Stromal cell of bone marrow (primary cell): ENCODE measurements around the gene PCBP4.

Experiments
- DNase-seq: peaks from one replicate; pipeline ENCODE4 v3.0.0-alpha.2; 2012; ENCODE audit warnings: low read depth

The PCBP4 gene

GRCh38 chr3:51971350-51971749 lies 4.1 kb upstream of the PCBP4 start:
- no peak for DNase-seq

DNA sequence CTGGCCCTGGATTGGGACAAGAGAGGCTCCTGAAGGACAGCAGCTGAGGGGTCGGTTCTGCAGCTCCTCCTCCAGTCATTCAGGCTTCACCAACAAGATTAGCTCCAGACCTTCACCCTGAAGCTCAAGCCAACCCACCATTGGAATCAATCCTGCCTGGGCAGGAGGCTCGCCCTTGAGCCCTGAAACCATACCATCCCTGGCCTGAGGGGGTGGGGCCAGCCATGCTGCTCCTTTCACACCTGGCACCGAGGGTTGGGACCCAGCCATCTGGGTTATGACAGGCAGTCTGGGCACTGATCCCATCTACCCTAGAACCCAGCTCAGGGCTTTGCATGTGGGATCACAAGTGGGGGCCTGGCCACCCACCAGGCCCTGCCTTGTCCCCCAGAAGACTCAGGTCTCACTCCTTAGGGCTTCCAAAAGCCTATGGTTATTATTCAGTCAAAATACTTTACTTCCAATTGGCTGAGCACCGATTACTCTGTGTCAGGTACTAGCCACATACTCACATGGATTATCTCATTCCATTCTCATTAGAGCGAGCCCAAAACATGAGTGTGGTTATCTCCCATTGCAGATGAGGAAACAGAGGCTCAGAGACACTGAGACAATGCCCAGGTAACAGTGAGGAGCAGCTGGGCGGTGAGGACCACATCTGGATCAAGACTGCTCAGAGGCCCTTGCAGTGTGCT lies 3.5 kb upstream of the PCBP4 start:
- DNase-seq: no peak

GRCh38 chr3:51969841-51970240 lies 2.6 kb upstream of the PCBP4 start:
- DNase-seq: no peak

DNA sequence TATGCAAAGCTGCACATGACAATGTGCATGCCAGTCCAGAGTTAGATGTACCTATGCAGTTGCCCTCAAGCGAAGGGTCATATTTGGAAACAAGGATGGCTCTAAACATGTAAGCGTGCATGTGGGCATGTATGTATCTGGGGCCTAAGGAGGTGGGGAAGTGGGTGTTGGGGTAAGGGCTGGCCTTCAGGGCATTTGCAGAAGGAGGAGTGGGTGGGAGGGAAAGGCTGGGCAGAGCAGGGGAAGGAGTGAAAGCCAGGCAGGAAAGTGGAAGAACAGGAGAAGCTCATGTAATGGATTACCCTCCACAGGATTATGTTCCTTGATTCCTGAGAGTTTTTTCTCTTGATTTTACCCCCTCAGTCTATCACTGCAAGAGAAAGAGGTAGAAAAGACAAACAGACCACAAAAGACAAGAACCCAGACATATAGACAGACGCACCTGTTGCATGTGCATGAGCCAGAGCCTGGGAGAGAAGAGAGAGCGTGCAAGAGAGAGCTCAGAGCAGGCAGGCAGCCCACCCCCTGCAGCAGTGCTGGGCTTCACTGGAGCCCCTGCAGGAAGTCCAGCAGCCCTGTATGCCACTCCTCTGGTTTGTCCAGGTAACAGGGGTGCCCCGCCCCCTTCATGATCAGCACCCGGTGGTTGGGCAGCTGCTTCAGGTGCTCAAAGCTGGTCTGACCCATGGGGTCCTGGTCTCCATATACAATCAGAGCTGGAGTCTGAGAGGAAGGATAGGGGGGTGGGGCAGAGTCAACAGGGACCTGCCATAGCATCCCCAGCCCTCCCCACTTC lies 1.8 kb upstream of the PCBP4 start:
- no peak for DNase-seq

GRCh38 chr3:51968170-51968775 lies 1.0 kb upstream of the PCBP4 start:
- DNase-seq: no peak

GRCh38 chr3:51966922-51967383 lies 301 bp downstream of the PCBP4 start:
- DNase-seq: no peak

- DNase-seq: no peak
Measured at GRCh38 chr3:51966486-51966885, 768 bp downstream of the PCBP4 start.

GRCh38 chr3:51966016-51966415 lies 1.2 kb downstream of the PCBP4 start:
- no peak for DNase-seq

DNA sequence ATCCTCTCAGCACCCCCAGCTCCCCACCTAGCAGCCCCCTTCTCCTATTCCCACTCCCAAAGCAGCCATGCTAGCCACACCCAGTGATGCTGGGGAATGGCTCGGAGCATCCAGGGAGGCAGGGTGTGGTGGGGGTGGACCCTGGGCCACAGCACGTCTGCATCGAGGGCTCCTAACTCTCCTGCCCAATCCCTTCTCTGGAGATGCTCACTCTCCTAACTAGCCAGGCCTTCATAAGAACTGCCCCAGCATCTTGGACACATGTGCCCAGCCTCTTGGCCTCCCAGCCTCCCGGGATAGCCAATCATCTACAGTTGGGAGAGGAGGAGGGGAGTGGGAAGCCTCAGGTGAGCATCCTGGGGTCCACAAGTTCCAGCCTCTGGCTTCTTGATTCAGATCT lies 2.7 kb downstream of the PCBP4 start:
- no peak for DNase-seq

GRCh38 chr3:51963951-51964451 lies 3.3 kb downstream of the PCBP4 start:
- no peak for DNase-seq

DNA sequence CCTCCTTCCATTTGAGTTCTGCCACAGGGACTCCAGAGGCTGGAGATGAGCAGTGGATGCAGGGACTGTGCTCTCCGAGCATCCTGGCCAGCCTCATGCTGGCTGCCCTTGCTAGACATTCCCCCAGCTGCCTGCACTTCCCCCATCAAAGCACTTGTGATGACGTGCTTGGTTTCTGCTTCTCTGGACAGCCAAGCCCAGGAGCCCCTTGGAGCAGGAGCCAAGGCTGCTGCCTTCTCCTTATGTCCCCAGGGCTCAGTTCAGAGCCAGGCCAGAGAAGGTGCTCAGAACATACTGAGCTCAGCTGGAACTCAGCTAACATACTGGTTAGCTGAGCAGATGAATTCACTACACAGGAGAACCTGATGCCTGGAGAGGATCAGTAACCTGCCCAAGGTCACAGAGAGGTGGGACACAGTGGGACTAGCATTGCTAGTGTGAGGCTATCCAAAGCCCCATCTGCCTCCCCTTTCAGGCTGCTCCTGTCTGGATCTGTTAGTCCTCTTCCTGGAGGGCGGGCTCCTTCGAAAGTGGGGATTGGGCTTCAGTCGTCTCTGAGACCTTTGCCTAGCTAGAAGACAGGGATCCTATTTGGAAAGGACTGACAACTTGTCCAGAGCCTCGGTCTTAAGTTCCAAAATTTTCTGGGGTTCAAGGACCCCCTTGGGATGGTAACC lies 4.3 kb downstream of the PCBP4 start:
- no peak for DNase-seq

- no peak for DNase-seq
Measured at GRCh38 chr3:51961602-51962569, 5.4 kb downstream of the PCBP4 start.

DNA sequence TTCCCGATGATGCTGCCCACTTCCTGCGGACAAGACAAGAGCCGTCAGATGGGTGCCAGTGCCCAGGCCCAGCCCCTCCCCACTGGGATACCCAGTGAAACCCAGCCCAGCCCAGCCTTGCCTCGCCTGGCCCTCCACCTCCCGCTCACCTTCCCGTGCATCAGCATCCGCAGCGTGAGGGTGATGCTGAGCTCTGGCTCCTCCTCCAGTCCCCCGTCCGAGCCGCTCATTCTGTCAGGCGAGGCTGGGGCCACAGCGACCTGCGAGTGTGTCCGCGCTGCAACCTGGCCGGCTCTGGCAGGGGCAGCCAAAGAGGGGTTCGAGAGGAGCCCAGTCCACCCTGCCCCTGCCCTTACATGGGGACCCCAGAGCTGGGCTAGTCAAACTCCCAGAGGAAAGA lies 6.2 kb downstream of the PCBP4 start:
- no peak for DNase-seq

DNA sequence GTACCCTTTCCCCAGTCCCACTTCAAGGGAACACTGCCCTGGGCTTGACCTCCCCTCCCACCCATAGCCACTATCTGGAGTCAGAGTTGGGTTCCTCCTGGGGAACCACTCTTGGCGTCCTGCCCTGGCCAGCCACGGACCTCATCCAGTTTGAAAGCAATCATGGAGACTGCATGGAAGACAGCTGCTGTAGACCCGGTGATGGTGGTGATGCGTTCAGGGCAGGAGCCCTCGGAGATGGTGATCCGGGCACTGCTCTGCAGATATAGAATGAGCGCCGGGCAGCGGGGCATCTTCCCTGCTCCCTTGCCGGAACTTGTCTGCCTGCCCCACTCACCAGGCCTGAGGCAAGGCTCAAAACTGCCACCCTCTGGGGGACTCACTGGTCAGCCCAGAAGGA lies 6.9 kb downstream of the PCBP4 start:
- no peak for DNase-seq

GRCh38 chr3:51959651-51960050 lies 7.6 kb downstream of the PCBP4 start:
- no peak for DNase-seq

GRCh38 chr3:51958603-51959521 lies 8.4 kb downstream of the PCBP4 start:
- no peak for DNase-seq

DNA sequence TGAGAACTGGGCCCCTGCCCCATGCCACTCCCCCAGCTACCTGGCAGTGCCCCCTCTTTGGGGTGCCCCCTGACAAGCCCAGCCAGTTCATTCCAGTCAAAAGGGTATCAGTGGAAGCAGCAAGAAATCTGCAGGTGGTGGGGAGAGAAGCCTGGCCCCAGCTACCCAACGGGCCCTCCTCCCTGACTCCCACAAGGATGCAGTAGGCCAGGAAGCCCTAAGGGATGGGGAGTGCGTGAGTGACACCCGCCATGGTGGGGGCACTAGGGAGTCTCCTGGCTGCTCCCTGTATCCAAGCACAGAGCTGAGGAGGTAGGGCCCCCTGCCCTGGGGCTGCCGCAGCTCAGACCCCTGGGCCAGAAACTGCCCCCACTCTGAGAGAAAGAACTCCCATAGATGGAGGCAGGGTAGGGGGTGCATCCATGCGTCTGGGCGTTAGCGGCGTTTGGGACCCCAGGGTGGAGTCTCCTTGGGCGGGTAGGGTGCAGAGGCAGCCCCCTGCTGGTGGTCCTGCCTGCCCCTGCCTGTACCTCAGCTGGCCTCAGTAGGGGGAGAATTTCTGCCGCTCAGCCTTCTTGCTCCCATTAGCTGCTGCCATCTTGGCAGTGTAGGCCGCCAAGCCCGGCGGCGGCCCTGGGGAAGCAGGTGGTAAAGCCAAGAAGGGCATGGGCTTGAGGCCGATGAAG lies 9.6 kb downstream of the PCBP4 start:
- no peak for DNase-seq

- DNase-seq: no peak
Measured at GRCh38 chr3:51955893-51956770, 11.1 kb downstream of the PCBP4 start.
